GM23338 (cell line): Measurements from ENCODE around the gene SULT2B1. TPM values are rescaled to one million over a fixed set of nuclear protein-coding genes. Genes with fewer than 3 reads are reported as not detected.

Experiments used
- ATAC-seq: fragments of 200-7000 bp; cut with Tn5 transposase; 3 replicates; pipeline ENCODE4 v1.9.1; 2020
- DNase-seq: peaks from one replicate; pipeline ENCODE4 v3.0.0-alpha.2; 2015; ENCODE audit warnings: low spot score
- H2AFZ ChIP-seq: fragments of 200-600 bp; sonication (generic); 2 replicates; pipeline ENCODE4 v1.8.0; 2016; ENCODE audit warnings: antibody characterized with exemption, mild to moderate bottlenecking, moderate library complexity
- H3F3A ChIP-seq: fragments of 200-600 bp; sonication (generic); replicated peaks from 2 replicates; pipeline ENCODE4 v1.8.0; 2017; ENCODE audit warnings: antibody characterized with exemption, mixed run types, low read depth
- H3K27ac ChIP-seq: fragments of 200-600 bp; sonication (generic); 2 replicates; pipeline ENCODE4 v1.6.1; 2016; ENCODE audit warnings: low read depth
- H3K27me3 ChIP-seq: fragments of 200-600 bp; sonication (generic); 2 replicates; pipeline ENCODE4 v1.8.0; 2016; ENCODE audit warnings: mild to moderate bottlenecking, mixed run types, moderate library complexity; ENCODE audit not compliant: insufficient read depth
- H3K36me3 ChIP-seq: fragments of 200-600 bp; sonication (generic); 2 replicates; pipeline ENCODE4 v1.8.0; 2016; ENCODE audit warnings: mild to moderate bottlenecking; ENCODE audit not compliant: insufficient read depth
- H3K4me1 ChIP-seq: fragments of 200-600 bp; sonication (generic); 2 replicates; pipeline ENCODE4 v1.8.0; 2016; ENCODE audit warnings: mild to moderate bottlenecking, moderate library complexity; ENCODE audit not compliant: insufficient read depth
- H3K4me2 ChIP-seq: fragments of 200-600 bp; sonication (generic); 2 replicates; pipeline ENCODE4 v1.7.1; 2017; ENCODE audit warnings: mixed run types
- H3K4me3 ChIP-seq: fragments of 200-600 bp; sonication (generic); 2 replicates; pipeline ENCODE4 v1.6.1; 2016; ENCODE audit warnings: mixed run types
- H3K79me2 ChIP-seq: fragments of 200-600 bp; sonication (generic); replicated peaks from 2 replicates; pipeline ENCODE4 v1.8.0; 2017; ENCODE audit warnings: mild to moderate bottlenecking; ENCODE audit not compliant: insufficient read depth
- H3K9me2 ChIP-seq: fragments of 200-600 bp; sonication (generic); 2 replicates; pipeline ENCODE4 v1.8.0; 2017; ENCODE audit not compliant: insufficient read depth
- H4K20me1 ChIP-seq: fragments of 200-600 bp; sonication (generic); replicated peaks from 2 replicates; pipeline ENCODE4 v1.8.0; 2017; ENCODE audit warnings: mild to moderate bottlenecking; ENCODE audit not compliant: insufficient read depth
- H3K27ac Mint-ChIP-seq: 2 replicates; pipeline ENCODE4 v1.8.0; 2020; ENCODE audit warnings: inconsistent platforms, mild to moderate bottlenecking, moderate library complexity, mixed read lengths
- H3K27me3 Mint-ChIP-seq: 3 replicates; pipeline ENCODE4 v1.8.0; 2022; ENCODE audit warnings: low read depth, mild to moderate bottlenecking, moderate library complexity, mixed read lengths, inconsistent platforms; ENCODE audit not compliant: insufficient read depth, poor library complexity
- H3K36me3 Mint-ChIP-seq: 3 replicates; pipeline ENCODE4 v1.8.0; 2021; ENCODE audit warnings: low read depth, mild to moderate bottlenecking, inconsistent platforms, moderate library complexity, mixed read lengths
- H3K4me1 Mint-ChIP-seq: 3 replicates; pipeline ENCODE4 v1.8.0; 2020; ENCODE audit warnings: mild to moderate bottlenecking, inconsistent platforms, mixed read lengths
- H3K4me3 Mint-ChIP-seq: 3 replicates; pipeline ENCODE4 v1.8.0; 2021; ENCODE audit warnings: moderate library complexity, mild to moderate bottlenecking, inconsistent platforms, mixed read lengths
- H3K9me3 Mint-ChIP-seq: 3 replicates; pipeline ENCODE4 v1.8.0; 2020; ENCODE audit warnings: moderate library complexity, mild to moderate bottlenecking, inconsistent platforms, mixed read lengths
- CTCF ChIP-seq, 2 experiments: fragments of 200-600 bp in 1 of 2; sonication (generic) in 1 of 2; conservative IDR thresholded peaks; 2 replicates each; pipeline versions ENCODE4 v1.5.1 to v1.6.1; 2016 to 2017; ENCODE audit warnings: antibody characterized with exemption in 2 of 2, low read depth in 2 of 2, mild to moderate bottlenecking in 2 of 2, moderate library complexity in 1 of 2
- ETS1 ChIP-seq: IDR thresholded peaks from 2 replicates; pipeline ENCODE4 v1.6.1; 2016; ENCODE audit warnings: antibody characterized with exemption
- EZH2 ChIP-seq: fragments of 200-600 bp; sonication (generic); IDR thresholded peaks from one replicate; pipeline ENCODE4 v1.8.0; 2017; ENCODE audit warnings: antibody characterized with exemption, mild to moderate bottlenecking, low read depth; ENCODE audit not compliant: unreplicated experiment
- NANOG ChIP-seq: IDR thresholded peaks from 2 replicates; pipeline ENCODE4 v1.6.1; 2016; ENCODE audit warnings: antibody characterized with exemption, borderline replicate concordance
- POLR2AphosphoS5 ChIP-seq: IDR thresholded peaks from 2 replicates; pipeline ENCODE4 v1.6.1; 2016; ENCODE audit warnings: antibody characterized with exemption, low read depth
- ZNF114 ChIP-seq: fragments of 250-450 bp; sonication (Bioruptor Pico); IDR thresholded peaks from 2 replicates; pipeline ENCODE4 v1.5.0; 2020; ENCODE audit warnings: mild to moderate bottlenecking, moderate library complexity
- ZNF331 ChIP-seq: fragments of 250-450 bp; sonication (Bioruptor Pico); IDR thresholded peaks from 2 replicates; pipeline ENCODE4 v1.5.0; 2020; ENCODE audit warnings: low read depth, mild to moderate bottlenecking, moderate library complexity
- ZNF462 ChIP-seq: fragments of 250-450 bp; sonication (Bioruptor Pico); IDR thresholded peaks from 2 replicates; pipeline ENCODE4 v1.5.0; 2020; ENCODE audit warnings: mild to moderate bottlenecking, moderate library complexity
- polyA plus RNA-seq: library from polyadenylated mRNA; unstranded; fragments of >200 nt; fragmentation: Nextera tagmentation; extraction: Ambion mirVana; gene quantifications from 2 replicates; pipeline ENCODE4 v1.2.1, GENCODE V29; 2016
- total RNA-seq: library from RNA; depleted of rRNA; stranded (reverse); fragments of >200 nt; shearing (Covaris generic); gene quantifications from 2 replicates; pipeline ENCODE4 v1.2.3, GENCODE V29; 2014

SULT2B1 gene
- total and polyA plus RNA-seq, 2 experiments from 2014 or later = 1.3 to 2.5 TPM

- Mint-ChIP-seq H3K4me1 (peaks cover 27% of the 10 kb centered on the region), H3K9me3 (no peaks in the 10 kb centered on the region), H3K4me3 (peak overlapping the region; percentile 60), H3K27me3 (peaks cover 11% of the 10 kb centered on the region), H3K27ac (peak overlapping the region; percentile 97), H3K36me3 (no peaks in the 10 kb centered on the region)
- peak overlapping the region; percentile 43 for H3K4me3 ChIP-seq
- H2AFZ ChIP-seq = no peak overlapping the region
- H3K27me3 ChIP-seq = no peaks in the 10 kb centered on the region
- H3K36me3 ChIP-seq = no peaks in the 10 kb centered on the region
- H3K79me2 ChIP-seq = no peaks in the 10 kb centered on the region
- H3K4me2 ChIP-seq = peak overlapping the region; percentile 73
- peaks cover 22% of the 10 kb centered on the region; the same call in 1 of the 2 replicates for H3F3A ChIP-seq
- peak overlapping the region; percentile 92; the same call in 1 of the 2 replicates for H3K27ac ChIP-seq
- DNase-seq = peak; percentile 95
- peak; percentile 85 for ATAC-seq
- peak; percentile 36; the same call in 1 of the 2 replicates for TF ChIP-seq POLR2AphosphoS5
- TF ChIP-seq NANOG = no peak
- TF ChIP-seq ZNF462 (CRISPR knock-in tag) = no peak
- no peaks in the 10 kb centered on the region for H4K20me1 ChIP-seq
- peaks cover 10% of the 10 kb centered on the region for H3K4me1 ChIP-seq
- H3K9me2 ChIP-seq = no peaks in the 10 kb centered on the region
Measured at GRCh38 chr19:48554385-48555091, 2.6 kb downstream of the SULT2B1 start.

- H3K4me1 Mint-ChIP-seq = peaks cover 23% of the 10 kb centered on the region
- peak overlapping the region; percentile 72 for H3K27ac Mint-ChIP-seq
- H3K27ac ChIP-seq = peak overlapping the region; percentile 86; the same call in 1 of the 2 replicates
- H3K9me2 ChIP-seq = no peaks in the 10 kb centered on the region
- peaks cover 10% of the 10 kb centered on the region for H3K4me1 ChIP-seq
- H3K79me2 ChIP-seq = no peaks in the 10 kb centered on the region
- H2AFZ ChIP-seq = peak overlapping the region; percentile 93
- H3K36me3 Mint-ChIP-seq = no peaks in the 10 kb centered on the region
- no peak overlapping the region for H3K4me3 ChIP-seq
- no peaks in the 10 kb centered on the region for H3K27me3 ChIP-seq
- DNase-seq (peak; percentile 65), ATAC-seq (no peak; the same call in 2 of the 3 replicates)
- 0 out of 2 replicates have a peak overlapping the region, but pooled peaks have one; percentile 38 for H3K4me2 ChIP-seq
- no peaks in the 10 kb centered on the region for H3K36me3 ChIP-seq
- H3K27me3 Mint-ChIP-seq = peaks cover 9% of the 10 kb centered on the region
- H3K9me3 Mint-ChIP-seq = no peaks in the 10 kb centered on the region
- no peak overlapping the region for H3K4me3 Mint-ChIP-seq
- H3F3A ChIP-seq = peaks cover 22% of the 10 kb centered on the region; the same call in 1 of the 2 replicates
- no peaks in the 10 kb centered on the region for H4K20me1 ChIP-seq
- no peak for TF ChIP-seq EZH2
- no peak for TF ChIP-seq ZNF114 (CRISPR knock-in tag)
- TF ChIP-seq ZNF331 = no peak
- no peak for TF ChIP-seq CTCF (conservative IDR thresholded peaks at IDR 0.05; ENCODE audit: low read depth in 2 of 2)
- TF ChIP-seq ETS1 = no peak
- no peak for TF ChIP-seq NANOG
Measured at GRCh38 chr19:48556163-48556562, 4.2 kb downstream of the SULT2B1 start.
